ENCODE results near the gene HMCN2.
"Not testable (repeated sequence)": the region's sequence is repeated elsewhere in the genome, so short reads cannot be mapped to it uniquely, and the experiment has no call there.

The HMCN2 gene

GRCh38 chr9:130244548-130245165 is 20.9 kb upstream of the HMCN2 start:
- DNase-seq (ENCODE audit: extremely low read depth, low read depth), result no peak
- TF ChIP-seq CTCF (IDR thresholded peaks at IDR 0.05; ENCODE audit: low read depth, low read length), result no peak

- DNase-seq (ENCODE audit: extremely low read depth, low read depth), result no peak
- no peak for TF ChIP-seq CTCF (IDR thresholded peaks at IDR 0.05; ENCODE audit: low read depth, low read length)
These were observed 20.1 kb upstream of the HMCN2 start for GRCh38 chr9:130245474-130245873.

DNA sequence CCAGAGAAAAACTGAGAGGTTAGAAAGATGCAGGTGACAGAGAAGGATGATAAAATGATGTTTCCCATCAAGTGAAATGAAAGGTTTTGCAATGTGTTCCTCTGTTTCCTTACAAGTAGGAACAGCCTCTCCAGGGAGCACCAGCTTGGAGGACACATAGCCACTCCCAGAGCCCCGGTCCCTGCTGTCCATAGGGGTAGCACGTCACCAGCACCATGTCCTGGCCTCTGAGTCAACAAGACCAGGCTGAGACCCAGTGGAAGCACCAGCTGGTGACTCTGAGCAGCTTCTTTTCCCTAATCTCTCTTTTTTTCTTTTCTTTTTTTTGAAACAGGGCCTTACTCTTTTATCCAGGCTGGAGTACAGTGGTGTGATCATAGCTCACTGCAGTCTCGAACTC is 19.4 kb upstream of the HMCN2 start:
- no peak for TF ChIP-seq CTCF (IDR thresholded peaks at IDR 0.05; ENCODE audit: low read depth, low read length)
- DNase-seq (ENCODE audit: extremely low read depth, low read depth), result no peak

DNA sequence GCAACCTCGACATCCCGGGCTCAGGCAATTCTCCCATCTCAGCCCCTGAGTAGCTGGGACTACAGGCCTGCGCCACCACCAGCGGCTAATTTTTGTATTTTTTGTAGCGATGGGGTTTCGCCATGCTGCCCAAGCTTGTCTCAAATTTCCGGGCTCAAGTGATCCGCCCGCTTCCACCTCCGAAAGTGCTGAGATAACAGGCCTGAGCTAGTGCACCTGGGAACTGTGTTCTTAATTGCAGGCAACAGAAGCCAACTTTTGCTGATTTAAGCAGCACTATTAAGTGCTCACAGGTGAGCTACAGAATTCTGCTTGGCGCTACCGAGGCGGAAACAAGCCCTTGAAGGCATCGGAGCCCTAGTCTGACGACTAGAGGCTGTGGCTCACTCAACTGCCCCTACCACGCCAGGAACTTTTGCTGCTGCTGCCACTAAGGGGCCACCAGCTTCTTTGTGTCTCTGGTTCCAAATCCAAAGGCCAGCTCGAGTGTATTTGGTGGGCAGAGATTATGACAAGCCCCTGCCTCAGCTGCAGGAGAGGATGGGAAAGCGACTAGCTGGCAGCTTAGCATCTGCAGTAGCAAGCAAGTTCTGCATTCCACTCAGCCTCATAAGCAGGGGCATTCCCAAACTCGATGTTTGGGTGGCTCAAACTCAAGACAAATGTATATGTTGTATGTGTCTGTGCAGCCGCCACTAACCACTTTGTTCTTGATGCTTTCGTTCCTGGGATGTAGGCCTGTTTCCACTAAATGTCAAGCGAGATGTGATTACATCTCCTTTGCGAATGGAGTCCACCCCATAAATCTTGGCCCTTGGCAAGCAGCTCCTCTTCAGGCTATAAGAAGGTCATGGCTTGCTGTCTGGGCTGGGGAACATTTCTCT is 10.6 kb upstream of the HMCN2 start:
- no peak for DNase-seq (ENCODE audit: extremely low read depth, low read depth)
- no peak for TF ChIP-seq CTCF (IDR thresholded peaks at IDR 0.05; ENCODE audit: low read depth, low read length)

DNA sequence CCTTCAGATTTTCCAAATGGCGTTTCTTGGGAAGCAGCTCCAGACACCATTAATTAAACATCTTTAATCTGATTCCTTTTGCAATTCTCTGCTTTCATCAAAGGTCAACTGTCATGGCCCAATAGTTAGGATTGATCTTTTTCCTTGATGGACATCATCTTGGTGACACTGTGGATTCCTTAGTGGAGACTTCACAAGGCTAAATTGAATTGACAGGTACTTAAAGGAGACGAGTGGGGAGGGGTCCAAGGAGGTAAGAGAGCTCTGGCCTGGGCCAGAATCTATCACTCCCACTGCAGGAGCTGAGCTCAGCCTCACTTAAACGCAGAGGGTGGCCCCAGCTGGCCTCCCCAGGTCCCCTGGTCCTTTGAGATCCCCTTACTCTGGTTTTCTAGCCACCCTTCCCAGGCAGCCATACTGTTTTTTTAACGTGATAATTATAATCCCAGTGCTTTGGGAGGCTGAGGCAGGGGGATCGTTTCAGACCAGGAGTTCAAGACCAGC is 9.9 kb upstream of the HMCN2 start:
- DNase-seq (ENCODE audit: extremely low read depth, low read depth), result no peak
- TF ChIP-seq CTCF (IDR thresholded peaks at IDR 0.05; ENCODE audit: low read depth, low read length), result no peak

GRCh38 chr9:130256644-130257043 is 8.9 kb upstream of the HMCN2 start:
- no peak for TF ChIP-seq CTCF (IDR thresholded peaks at IDR 0.05; ENCODE audit: low read depth, low read length)
- no peak for DNase-seq (ENCODE audit: extremely low read depth, low read depth)

DNA sequence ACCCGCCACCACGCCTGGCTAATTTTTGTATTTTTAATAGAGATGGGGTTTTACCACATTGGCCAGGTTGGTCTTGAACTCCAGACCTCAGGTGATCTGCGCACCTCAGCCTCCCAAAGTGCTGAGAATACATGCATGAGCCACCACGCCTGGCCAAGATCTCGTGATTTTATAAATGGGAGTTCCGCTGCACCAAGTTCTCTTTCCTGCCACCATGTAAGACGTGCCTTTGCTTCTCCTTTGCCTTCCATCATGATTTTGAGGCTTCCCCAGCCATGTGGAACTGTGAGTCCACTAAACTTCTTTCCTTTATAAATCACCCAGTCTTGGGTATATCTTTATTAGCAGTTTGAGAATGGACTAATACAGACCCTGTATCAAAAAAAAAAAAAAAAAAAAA is 7.4 kb upstream of the HMCN2 start:
- DNase-seq (ENCODE audit: extremely low read depth, low read depth), result not testable (repeated sequence)

All from AG09319 (cell line).